Small intestine (tissue), 7 donors: ENCODE data around the gene ZNF69. TPM values are rescaled to one million over a fixed set of nuclear protein-coding genes. Genes with fewer than 3 reads are reported as not detected.
"Not testable (repeated sequence)": the region's sequence is repeated elsewhere in the genome, so short reads cannot be mapped to it uniquely, and the experiment has no call there.

Experiments
- DNase-seq, 2 donors: peaks; one replicate each; pipeline versions ENCODE4 v3.0.0 to v3.0.0-alpha.2; 2013
- FAIRE-seq: peaks from 2 replicates; lab custom pipeline; 2012; peaks lifted over from hg19 to GRCh38; lab: Jason Lieb, UNC
- H3K27ac ChIP-seq, 3 donors: one replicate each; pipeline ENCODE4 v1.5.1; 2013; ENCODE audit warnings: low read length in 2 of 3, mild to moderate bottlenecking in 2 of 3, control low read depth in 1 of 3, inconsistent platforms in 1 of 3, low read depth in 1 of 3, moderate library complexity in 1 of 3
- H3K27me3 ChIP-seq, 3 donors: one replicate each; pipeline ENCODE4 v1.6.1; 2013; ENCODE audit warnings: low read length in 3 of 3, inconsistent platforms in 1 of 3; ENCODE audit not compliant: control insufficient read depth in 3 of 3, insufficient read depth in 3 of 3
- H3K36me3 ChIP-seq, 3 donors: one replicate each; pipeline ENCODE4 v1.6.1; 2013; ENCODE audit warnings: low read length in 3 of 3, inconsistent platforms in 1 of 3, low read depth in 1 of 3, mild to moderate bottlenecking in 1 of 3, moderate library complexity in 1 of 3; ENCODE audit not compliant: control insufficient read depth in 3 of 3, insufficient read depth in 2 of 3
- H3K4me1 ChIP-seq, 3 donors: one replicate each; pipeline ENCODE4 v1.6.1; 2013; ENCODE audit warnings: low read length in 2 of 3, inconsistent platforms in 1 of 3, low read depth in 1 of 3, mild to moderate bottlenecking in 1 of 3, moderate library complexity in 1 of 3; ENCODE audit not compliant: control insufficient read depth in 3 of 3, insufficient read depth in 2 of 3
- H3K4me3 ChIP-seq, 3 donors: one replicate each; pipeline ENCODE4 v1.5.1; 2013; ENCODE audit warnings: low read length in 3 of 3, control low read depth in 1 of 3, inconsistent platforms in 1 of 3, low read depth in 1 of 3, mild to moderate bottlenecking in 1 of 3, moderate library complexity in 1 of 3
- H3K9me3 ChIP-seq, 2 donors: one replicate each; pipeline ENCODE4 v1.6.1; 2013; ENCODE audit warnings: low read depth in 1 of 2, low read length in 1 of 2; ENCODE audit not compliant: control insufficient read depth in 2 of 2, insufficient read depth in 1 of 2
- WGBS, 3 donors: extraction: QIAGEN DNeasy Blood & Tissue Kit; methylation state at CpG; one replicate each; pipeline ENCODE4 v1.1.7; 2013; 5-methylcytosine and 5-hydroxymethylcytosine counted together
- polyA plus RNA-seq, 4 donors: library from polyadenylated mRNA; stranded (reverse) in 3 of 4; unstranded in 1 of 4; fragments of 200-250 nt in 3 of 4; fragments of 120-200 nt in 1 of 4; gene quantifications; one replicate each; pipeline versions ENCODE4 v1.2.1 to v1.2.3, GENCODE V29; 2013
- donor health status: healthy with polysubstance abuse.
- donor health status: control.
- donor health status: control.
- donor health status: Bipolar disorder and iron deficiency.
- donor health status: healthy.

Gene ZNF69
- polyA plus RNA-seq, 4 donors = 1.4 to 30.4 (median 3.9) TPM

GRCh38 chr19:11931513-11931912, 43.9 kb downstream of the ZNF69 start:
- DNase-seq (no peak), FAIRE-seq (no peak)
- Histone ChIP-seq H3K27me3 (no peaks in the 10 kb centered on the region), H3K9me3 (peaks cover 0 to 65% of the 10 kb centered on the region in 2 donors), H3K4me1 (no peaks in the 10 kb centered on the region), H3K4me3 (no peak overlapping the region), H3K36me3 (peaks cover 0 to 33% (median 2%) of the 10 kb centered on the region in 3 donors), H3K27ac (no peak overlapping the region)
- WGBS, 3 donors = 96 to 99% (median 98%) methylated on average over 3 of the region's 3 CpGs

DNA sequence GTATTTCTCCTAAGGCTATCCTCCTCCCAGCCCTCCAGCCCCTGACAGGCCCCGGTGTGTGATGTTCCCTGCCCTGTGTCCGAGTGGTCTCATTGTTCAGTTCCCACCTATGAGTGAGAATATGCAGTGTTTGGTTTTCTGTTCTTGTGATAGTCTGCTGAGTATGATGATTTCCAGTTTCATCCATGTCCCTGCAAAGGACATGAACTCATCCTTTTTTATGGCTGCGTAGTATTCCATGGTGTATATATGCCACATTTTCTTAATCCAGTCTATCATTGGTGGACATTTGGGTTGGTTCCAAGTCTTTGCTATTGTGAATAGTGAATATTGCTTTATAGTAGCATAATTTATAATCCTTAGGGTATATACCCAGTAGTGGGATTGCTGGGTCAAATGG, 48.2 kb downstream of the ZNF69 start:
- not testable (repeated sequence) for H3K27ac ChIP-seq, DNase-seq, H3K4me3 ChIP-seq, FAIRE-seq, H3K4me1 ChIP-seq, H3K27me3 ChIP-seq
- Histone ChIP-seq H3K9me3 (peaks cover 0 to 62% of the 10 kb centered on the region in 2 donors), H3K36me3 (peaks cover 2 to 22% (median 4%) of the 10 kb centered on the region in 3 donors)
- 96 to 100% (median 96%) methylated on average over 3 of the region's 3 CpGs for WGBS, 3 donors

GRCh38 chr19:11938383-11938782, 50.8 kb downstream of the ZNF69 start:
- not testable (repeated sequence) for H3K4me3 ChIP-seq, H3K4me1 ChIP-seq, FAIRE-seq, H3K27me3 ChIP-seq, DNase-seq, H3K27ac ChIP-seq
- WGBS, 3 donors = 96 to 97% (median 97%) methylated on average over 3 of the region's 3 CpGs
- Histone ChIP-seq H3K9me3 (peaks cover 2 to 68% of the 10 kb centered on the region in 2 donors), H3K36me3 (peaks cover 3 to 31% (median 4%) of the 10 kb centered on the region in 3 donors)

DNA sequence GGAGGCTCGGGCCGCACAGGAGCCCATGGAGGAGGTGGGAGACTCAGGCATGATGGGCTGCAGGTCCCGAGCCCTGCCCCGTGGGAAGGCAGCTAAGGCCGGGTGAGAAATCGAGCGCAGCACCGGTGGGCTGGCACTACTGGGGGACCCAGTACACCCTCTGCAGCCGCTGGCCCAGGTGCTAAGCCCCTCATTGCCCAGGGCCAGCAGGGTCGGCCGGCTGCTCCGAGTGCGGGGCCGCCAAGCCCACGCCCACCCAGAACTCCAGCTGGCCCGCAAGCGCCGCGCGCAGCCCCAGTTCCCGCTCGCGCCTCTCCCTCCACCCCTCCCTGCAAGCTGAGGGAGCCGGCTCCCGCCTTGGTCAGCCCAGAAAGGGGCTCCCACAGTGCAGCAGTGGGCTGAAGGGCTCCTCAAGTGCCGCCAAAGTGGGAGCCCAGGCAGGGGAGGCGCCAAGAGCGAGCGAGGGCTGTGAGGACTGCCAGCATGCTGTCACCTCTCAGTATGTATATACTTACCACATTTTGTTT, 53.8 kb downstream of the ZNF69 start:
- Histone ChIP-seq H3K36me3 (peaks cover 9 to 48% (median 21%) of the 10 kb centered on the region in 3 donors), H3K9me3 (peaks cover 10 to 76% of the 10 kb centered on the region in 2 donors)
- 93 to 99% (median 98%) methylated on average over 28 to 29 of the region's 29 CpGs for WGBS, 3 donors
- FAIRE-seq, H3K27me3 ChIP-seq, H3K27ac ChIP-seq, DNase-seq, H3K4me1 ChIP-seq, H3K4me3 ChIP-seq: not testable (repeated sequence)

DNA sequence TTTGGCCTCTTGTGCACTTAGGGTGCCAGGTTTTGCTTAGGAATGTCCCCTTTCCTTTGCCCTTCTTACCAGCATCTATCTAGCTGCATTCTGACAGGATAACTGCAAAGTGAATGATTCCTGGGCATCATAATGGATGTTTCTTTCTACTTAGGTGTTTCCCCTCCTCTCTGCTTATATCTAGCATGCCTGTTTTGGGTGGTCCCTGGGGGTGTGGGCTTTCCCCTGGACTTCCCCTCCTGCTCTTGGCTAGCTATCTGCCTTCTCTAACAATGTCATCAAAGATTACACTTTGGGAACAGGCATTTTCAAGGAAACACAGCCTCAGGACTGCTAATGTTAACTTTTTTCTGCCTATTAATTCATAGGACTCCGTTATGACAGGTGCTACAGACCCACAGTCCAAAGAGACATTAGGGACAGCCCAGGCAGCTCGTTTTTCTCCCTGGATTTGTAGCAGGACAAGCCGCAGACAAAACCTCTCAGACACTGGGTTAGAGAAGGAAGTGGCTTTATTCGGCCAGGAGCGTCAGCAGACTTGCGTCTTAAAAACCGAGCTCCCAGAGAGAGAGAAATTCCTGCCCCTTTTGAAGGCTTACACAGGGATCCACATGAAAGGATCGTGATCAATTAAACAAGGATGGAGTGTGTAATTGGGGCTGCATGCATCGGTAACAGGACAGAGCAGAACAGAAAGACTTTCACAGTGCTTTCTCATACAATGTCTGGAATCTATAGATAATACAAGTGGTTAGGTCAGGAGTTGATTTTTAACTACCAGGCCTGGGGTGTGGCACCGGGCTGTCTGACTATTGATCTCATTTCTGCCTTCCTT, 54.6 kb downstream of the ZNF69 start:
- no peak for FAIRE-seq
- Histone ChIP-seq H3K36me3 (peaks cover 12 to 53% (median 25%) of the 10 kb centered on the region in 3 donors), H3K27me3 (no peaks in the 10 kb centered on the region), H3K4me1 (no peaks in the 10 kb centered on the region), H3K4me3 (no peak overlapping the region), H3K27ac (no peak overlapping the region), H3K9me3 (peaks cover 10 to 82% of the 10 kb centered on the region in 2 donors)
- 92 to 98% (median 97%) methylated on average over 10 of the region's 10 CpGs for WGBS, 3 donors
- no peak for DNase-seq

DNA sequence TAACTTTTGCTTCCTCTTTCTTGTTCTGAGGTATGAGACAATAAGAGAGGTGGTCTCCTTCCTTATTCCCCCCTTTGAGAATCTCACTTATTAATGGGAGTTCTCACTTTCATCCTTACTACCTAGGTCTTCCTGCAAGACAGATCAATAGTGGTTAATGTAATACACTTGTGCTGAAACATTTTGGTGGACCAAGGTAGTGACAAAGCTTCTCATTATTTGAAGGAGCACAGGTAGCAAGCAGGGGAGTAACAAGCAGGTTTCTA, 55.2 kb downstream of the ZNF69 start:
- no peak overlapping the region for H3K4me3 ChIP-seq
- no peak for FAIRE-seq
- H3K36me3 ChIP-seq = peaks cover 13 to 56% (median 30%) of the 10 kb centered on the region in 3 donors
- peaks cover 10 to 82% of the 10 kb centered on the region in 2 donors for H3K9me3 ChIP-seq
- no peak overlapping the region for H3K27ac ChIP-seq
- no peaks in the 10 kb centered on the region for H3K27me3 ChIP-seq
- DNase-seq = peak in 1 of 2 donors; percentile 44
- no peaks in the 10 kb centered on the region for H3K4me1 ChIP-seq

DNA sequence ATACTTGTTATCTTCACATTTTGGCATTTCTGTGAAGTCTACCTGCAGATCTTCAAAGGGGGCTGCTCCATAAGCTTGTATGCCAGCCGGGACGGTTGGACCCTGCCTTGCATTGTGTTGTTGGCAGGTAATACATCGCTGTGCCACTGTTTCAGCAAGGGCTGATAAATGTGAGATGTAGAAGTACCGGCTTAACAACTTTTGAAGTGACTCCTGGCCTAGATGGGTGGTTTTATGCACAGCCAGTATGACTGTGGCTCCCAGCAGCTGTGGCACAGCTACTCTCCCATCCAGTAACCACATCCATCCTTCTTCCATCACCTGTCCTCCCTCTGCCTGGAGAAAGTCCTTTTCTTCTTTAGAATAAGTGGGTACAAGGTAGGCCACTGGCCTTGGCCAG, 57.1 kb downstream of the ZNF69 start:
- WGBS, 3 donors = 98% methylated on average over 4 of the region's 4 CpGs

GRCh38 chr19:11948646-11949045, 61.1 kb downstream of the ZNF69 start:
- H3K4me3 ChIP-seq = no peak overlapping the region
- H3K9me3 ChIP-seq = peaks cover 19 to 88% of the 10 kb centered on the region in 2 donors
- H3K27ac ChIP-seq = no peak overlapping the region
- WGBS, 3 donors = 96 to 99% (median 96%) methylated on average over 3 of the region's 3 CpGs
- peak in 1 of 2 donors; percentile 19 for DNase-seq
- no peaks in the 10 kb centered on the region for H3K4me1 ChIP-seq
- no peaks in the 10 kb centered on the region for H3K27me3 ChIP-seq
- FAIRE-seq = no peak
- H3K36me3 ChIP-seq = peaks cover 25 to 46% (median 44%) of the 10 kb centered on the region in 3 donors

More for the DNA sequence above, 57.1 kb downstream of the ZNF69 start:
- no peak overlapping the region for H3K4me3 ChIP-seq
- DNase-seq (no peak), FAIRE-seq (no peak)
- H3K4me1 ChIP-seq = no peaks in the 10 kb centered on the region
- H3K27me3 ChIP-seq = no peaks in the 10 kb centered on the region
- H3K36me3 ChIP-seq = peaks cover 22 to 59% (median 48%) of the 10 kb centered on the region in 3 donors
- no peak overlapping the region for H3K27ac ChIP-seq
- H3K9me3 ChIP-seq = peaks cover 11 to 86% of the 10 kb centered on the region in 2 donors
